Measurements from ENCODE around the gene SAAL1.

SAAL1 gene

GRCh38 chr11:18088366-18088765 is 17.5 kb downstream of the SAAL1 start:
- DNase-seq (ENCODE audit: low read depth in 2 of 2) = no peak

DNA sequence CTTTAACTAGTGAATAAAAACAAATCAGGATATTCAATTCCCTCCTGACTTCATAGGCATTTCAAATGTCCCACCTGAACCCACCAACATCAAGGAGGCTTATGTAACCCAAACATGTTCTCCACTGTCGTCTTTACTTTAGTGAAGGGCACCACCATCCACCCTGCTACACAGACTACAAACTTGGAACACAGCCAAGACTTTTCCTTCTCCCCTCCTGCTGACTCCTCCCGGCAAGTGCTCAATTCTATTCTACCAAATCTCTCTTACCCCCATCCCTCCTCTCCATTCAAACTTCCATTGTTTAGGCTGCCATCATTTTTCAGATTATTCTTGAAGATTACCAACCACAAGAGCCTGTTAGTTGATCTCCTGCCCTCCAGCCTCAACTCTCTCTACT is 24.3 kb downstream of the SAAL1 start:
- DNase-seq (ENCODE audit: low read depth in 2 of 2) = no peak

DNA sequence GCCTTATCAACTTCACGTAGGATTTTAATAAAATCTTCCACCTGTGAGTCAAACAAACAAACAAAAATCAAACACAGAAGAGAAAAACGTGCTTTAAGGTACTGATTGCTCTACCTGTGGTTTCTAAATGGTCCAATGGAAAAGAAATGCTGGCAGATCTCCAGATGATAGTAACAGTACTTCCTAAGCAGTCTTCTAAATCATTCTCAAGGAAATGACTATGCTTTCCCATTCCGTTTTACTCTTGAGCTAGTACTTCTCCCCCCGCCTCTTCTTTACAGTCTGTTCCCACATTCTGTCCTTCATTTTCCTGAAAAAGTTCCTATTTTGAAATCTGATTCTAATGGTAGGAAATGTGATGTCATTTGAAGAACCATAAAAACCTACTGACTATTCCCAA is 25.4 kb downstream of the SAAL1 start:
- DNase-seq (ENCODE audit: low read depth in 2 of 2) = no peak

GRCh38 chr11:18078909-18079308 is 27.0 kb downstream of the SAAL1 start:
- DNase-seq (ENCODE audit: low read depth in 2 of 2) = no peak

GRCh38 chr11:18075444-18075843 is 30.4 kb downstream of the SAAL1 start:
- no peak for DNase-seq (ENCODE audit: low read depth in 2 of 2)

DNA sequence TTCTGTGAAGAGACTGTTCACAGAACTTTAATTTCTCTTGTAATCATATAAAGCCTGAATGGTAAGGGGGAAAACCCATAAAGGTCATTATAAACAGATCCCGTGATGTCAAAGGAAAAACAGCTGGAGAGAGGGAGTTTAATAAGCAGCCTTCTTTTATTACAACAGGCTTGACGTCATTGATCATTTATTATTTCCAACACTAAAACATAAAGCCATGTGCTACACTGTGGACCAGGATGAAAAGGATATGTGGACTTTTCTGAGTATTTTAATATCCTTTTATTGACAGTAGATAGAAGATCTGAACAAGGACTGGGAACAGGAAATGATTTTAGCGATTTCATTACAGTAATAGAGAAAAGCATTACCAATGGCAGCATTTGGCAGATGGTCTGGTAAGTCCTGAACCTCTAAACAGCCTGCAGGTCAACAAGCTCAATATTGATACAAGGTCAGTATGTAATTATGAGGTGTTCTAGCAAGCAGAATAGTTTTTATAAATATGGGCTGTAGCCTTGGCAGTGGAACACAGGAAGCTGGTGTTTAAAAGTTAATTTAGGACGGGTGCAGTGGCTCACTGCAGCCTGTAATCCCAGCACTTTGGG is 34.7 kb downstream of the SAAL1 start:
- no peak for DNase-seq (ENCODE audit: low read depth in 2 of 2)

GRCh38 chr11:18067372-18067771 is 38.5 kb downstream of the SAAL1 start:
- no peak for DNase-seq (ENCODE audit: low read depth in 2 of 2)

- no peak for DNase-seq (ENCODE audit: low read depth in 2 of 2)
Measured at GRCh38 chr11:18066626-18067025, 39.3 kb downstream of the SAAL1 start.

DNA sequence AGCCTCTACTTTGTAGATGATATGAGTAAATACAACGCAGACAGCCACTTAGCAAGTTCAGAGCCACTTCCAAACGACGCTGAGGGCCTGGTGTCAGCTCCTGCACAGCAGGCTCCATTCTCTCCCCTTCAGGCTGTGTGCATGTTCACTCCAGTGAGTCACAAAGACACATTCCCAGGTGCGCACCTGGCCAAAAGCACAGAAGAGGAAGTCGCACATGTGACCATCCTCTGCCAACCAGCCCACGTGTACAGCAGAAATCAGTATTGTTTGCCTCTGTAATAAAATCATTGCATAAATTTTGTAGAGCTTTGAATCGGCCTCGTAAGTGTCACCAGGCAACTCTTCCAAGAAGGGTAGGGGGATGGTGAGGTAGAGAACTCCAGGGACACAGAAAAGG is 40.3 kb downstream of the SAAL1 start:
- no peak for DNase-seq (ENCODE audit: low read depth in 2 of 2)

GRCh38 chr11:18064450-18065054 is 41.3 kb downstream of the SAAL1 start:
- DNase-seq (ENCODE audit: low read depth in 2 of 2) = no peak

- no peak for DNase-seq (ENCODE audit: low read depth in 2 of 2)
Measured at GRCh38 chr11:18063862-18064434, 41.9 kb downstream of the SAAL1 start.

- DNase-seq (ENCODE audit: low read depth in 2 of 2) = no peak
Measured at GRCh38 chr11:18063125-18063524, 42.8 kb downstream of the SAAL1 start.

GRCh38 chr11:18061351-18061750 is 44.5 kb downstream of the SAAL1 start:
- no peak for DNase-seq (ENCODE audit: low read depth in 2 of 2)

GRCh38 chr11:18056561-18057181 is 49.2 kb downstream of the SAAL1 start:
- DNase-seq (ENCODE audit: low read depth in 2 of 2) = no peak

DNA sequence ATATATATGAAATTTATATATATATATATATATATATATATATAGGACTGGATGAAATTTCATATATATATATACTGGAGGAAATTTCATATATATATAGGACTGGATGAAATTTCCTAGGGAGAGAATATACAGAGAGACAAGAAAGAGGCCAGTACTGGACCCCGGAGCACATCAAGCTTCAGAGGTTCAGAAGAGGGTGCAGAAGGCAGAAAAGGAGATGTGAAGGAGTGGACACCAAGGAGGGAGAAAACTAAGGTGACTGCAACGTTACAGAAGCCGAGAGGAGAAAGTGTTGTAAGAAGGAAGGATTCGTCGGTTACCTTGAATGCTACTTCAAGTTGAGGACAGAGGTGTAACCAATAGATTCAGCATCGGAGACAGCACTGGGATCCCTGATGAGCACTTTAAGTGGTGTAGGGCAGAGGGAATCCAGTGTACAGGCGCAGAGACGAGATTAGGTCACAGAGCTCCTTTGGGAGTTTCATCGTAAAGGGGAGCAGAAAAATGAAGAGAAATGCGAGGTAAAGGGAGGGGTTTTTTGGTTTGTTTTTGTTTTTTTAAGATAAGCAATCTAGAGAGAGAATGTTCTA is 51.3 kb downstream of the SAAL1 start:
- DNase-seq (ENCODE audit: low read depth in 2 of 2) = no peak

- no peak for DNase-seq (ENCODE audit: low read depth in 2 of 2)
Measured at GRCh38 chr11:18050848-18051247, 55.0 kb downstream of the SAAL1 start.

- no peak for DNase-seq (ENCODE audit: low read depth in 2 of 2)
Measured at GRCh38 chr11:18046116-18046777, 59.6 kb downstream of the SAAL1 start, which contains the start of gene TPH1. TSS of gene TPH1 (minus strand) at chr11:18046269. CDS start at chr11:18040762, 5,507 bp downstream.

- no peak for DNase-seq (ENCODE audit: low read depth in 2 of 2)
Measured at GRCh38 chr11:18036456-18036855, 69.4 kb downstream of the SAAL1 start.

Data from stimulated activated CD4-positive, alpha-beta T cell treated with anti-CD3 and anti-CD28 coated beads, Interleukin-15, amount 100 ng/mL, for 48 hours (primary cell).